IMR-90 (cell line): ENCODE measurements around the gene NEK8. TPM values are rescaled to one million over a fixed set of nuclear protein-coding genes. Genes with fewer than 3 reads are reported as not detected.

ENCODE experiments used
- ATAC-seq: fragments of 200-7000 bp; cut with Tn5 transposase; 2 replicates; pipeline ENCODE4 v1.9.1; 2020; ENCODE audit warnings: low read depth, mild to moderate bottlenecking, moderate library complexity
- Bru-seq: library from RNA; stranded (reverse); fragments of 400-500 nt; gene quantifications from one replicate; lab custom pipeline; 2021; lab: Mats Ljungman, UMichigan
- BruChase-seq, 2 experiments: library from RNA; stranded (reverse); fragments of 400-500 nt; gene quantifications; one replicate each; lab custom pipeline; 2021; lab: Mats Ljungman, UMichigan
- BruUV-seq: library from RNA; stranded (reverse); fragments of 400-500 nt; replicated peaks from 2 replicates; lab custom pipeline; 2021; lab: Mats Ljungman, UMichigan
- CTCF ChIA-PET: fragments of 300-600 bp; formaldehyde crosslinking; extraction: SDS; loops from one replicate; lab custom pipeline; 2021; ENCODE audit warnings: antibody characterized with exemption; lab: Yijun Ruan, JAX
- POLR2A ChIA-PET: fragments of 300-600 bp; sonication (Branson Sonifier 250); formaldehyde crosslinking; loops from one replicate; lab custom pipeline; 2022; ENCODE audit warnings: antibody characterized with exemption; ENCODE audit not compliant: unreplicated experiment; lab: Charles Lee
- DNase-seq: peaks from one replicate; pipeline ENCODE4 v3.0.0; 2013
- H2AFZ ChIP-seq: replicated peaks from 2 replicates; pipeline ENCODE3; 2013; ENCODE audit warnings: low read length, mild to moderate bottlenecking; ENCODE audit not compliant: poor library complexity
- H2AK5ac ChIP-seq: 2 replicates; pipeline ENCODE4 v1.6.1; 2013; ENCODE audit warnings: low read depth, low read length, inconsistent platforms
- H2AK9ac ChIP-seq: replicated peaks from 2 replicates; pipeline ENCODE3; 2013; ENCODE audit warnings: mild to moderate bottlenecking, low read depth, low read length, moderate library complexity; ENCODE audit not compliant: poor library complexity
- H2BK120ac ChIP-seq: 2 replicates; pipeline ENCODE4 v1.6.1; 2013; ENCODE audit warnings: low read depth, low read length, inconsistent platforms
- H2BK15ac ChIP-seq: 3 replicates; pipeline ENCODE4 v1.6.1; 2013; ENCODE audit warnings: low read depth, low read length, inconsistent platforms
- H2BK20ac ChIP-seq: 2 replicates; pipeline ENCODE4 v1.6.1; 2013; ENCODE audit warnings: low read depth, mild to moderate bottlenecking, inconsistent platforms, low read length, moderate library complexity
- H2BK5ac ChIP-seq: 2 replicates; pipeline ENCODE4 v1.6.1; 2013; ENCODE audit warnings: mild to moderate bottlenecking, low read depth, low read length, inconsistent platforms; ENCODE audit not compliant: poor library complexity, severe bottlenecking
- H3K14ac ChIP-seq: replicated peaks from 2 replicates; pipeline ENCODE4 v1.6.1; 2013; ENCODE audit warnings: low read depth, low read length, inconsistent platforms
- H3K18ac ChIP-seq: 2 replicates; pipeline ENCODE4 v1.6.1; 2013; ENCODE audit warnings: low read depth, low read length, control low read depth
- H3K23ac ChIP-seq: 2 replicates; pipeline ENCODE4 v1.6.1; 2013; ENCODE audit warnings: low read depth, low read length, inconsistent platforms
- H3K27ac ChIP-seq: 2 replicates; pipeline ENCODE4 v1.5.1; 2013; ENCODE audit warnings: mild to moderate bottlenecking, control low read depth, low read length; ENCODE audit not compliant: insufficient read depth
- H3K27me3 ChIP-seq: 2 replicates; pipeline ENCODE4 v1.6.1; 2013; ENCODE audit warnings: low read length; ENCODE audit not compliant: control insufficient read depth, insufficient read depth
- H3K36me3 ChIP-seq: 2 replicates; pipeline ENCODE4 v1.6.1; 2013; ENCODE audit warnings: low read length, mixed read lengths; ENCODE audit not compliant: control insufficient read depth, insufficient read depth
- H3K4ac ChIP-seq: 2 replicates; pipeline ENCODE4 v1.6.1; 2013; ENCODE audit warnings: low read depth, low read length, inconsistent platforms
- H3K4me1 ChIP-seq: 2 replicates; pipeline ENCODE4 v1.6.1; 2013; ENCODE audit warnings: low read length, mixed read lengths; ENCODE audit not compliant: control insufficient read depth, insufficient read depth
- H3K4me2 ChIP-seq: 2 replicates; pipeline ENCODE4 v1.6.1; 2013; ENCODE audit warnings: low read depth, mild to moderate bottlenecking, control low read depth, low read length, moderate library complexity
- H3K4me3 ChIP-seq: 2 replicates; pipeline ENCODE4 v1.5.1; 2013; ENCODE audit warnings: low read depth, mild to moderate bottlenecking, control low read depth, low read length, moderate library complexity; ENCODE audit not compliant: insufficient read depth
- H3K56ac ChIP-seq: 2 replicates; pipeline ENCODE4 v1.6.1; 2013; ENCODE audit warnings: low read length, inconsistent platforms; ENCODE audit not compliant: insufficient read depth; ENCODE audit errors: extremely low read depth
- H3K79me1 ChIP-seq, 2 experiments: 2 replicates each; pipeline ENCODE4 v1.6.1; 2013; ENCODE audit warnings: low read length in 2 of 2, inconsistent platforms in 1 of 2, low read depth in 1 of 2
- H3K9ac ChIP-seq: 2 replicates; pipeline ENCODE4 v1.6.1; 2013; ENCODE audit warnings: low read depth, low read length, control low read depth
- H3K9me1 ChIP-seq: 2 replicates; pipeline ENCODE4 v1.6.1; 2013; ENCODE audit warnings: low read length, inconsistent platforms; ENCODE audit not compliant: insufficient read depth
- H3K9me3 ChIP-seq: 2 replicates; pipeline ENCODE4 v1.6.1; 2013; ENCODE audit warnings: low read length; ENCODE audit not compliant: control insufficient read depth, insufficient read depth
- H4K20me1 ChIP-seq: 2 replicates; pipeline ENCODE4 v1.6.1; 2013; ENCODE audit warnings: low read length, inconsistent platforms; ENCODE audit not compliant: insufficient read depth
- H4K5ac ChIP-seq: 2 replicates; pipeline ENCODE4 v1.6.1; 2013; ENCODE audit warnings: mild to moderate bottlenecking, low read depth, low read length, control low read depth
- H4K8ac ChIP-seq, 2 experiments: 2 replicates each; pipeline ENCODE4 v1.6.1; 2013; ENCODE audit warnings: low read depth in 2 of 2, low read length in 2 of 2, control low read depth in 1 of 2, inconsistent platforms in 1 of 2
- H4K91ac ChIP-seq: 2 replicates; pipeline ENCODE4 v1.6.1; 2013; ENCODE audit warnings: low read depth, low read length, inconsistent platforms; ENCODE audit not compliant: insufficient read depth
- BHLHE40 ChIP-seq: fragments of 150-350 bp; IDR thresholded peaks from 2 replicates; pipeline ENCODE4 v1.6.1; 2016; ENCODE audit warnings: mild to moderate bottlenecking, low read depth, low read length
- FOS ChIP-seq: fragments of 150-350 bp; IDR thresholded peaks from 2 replicates; pipeline ENCODE4 v1.6.1; 2016; ENCODE audit warnings: low read depth, low read length
- MAFK ChIP-seq: IDR thresholded peaks from 2 replicates; pipeline ENCODE4 v1.6.1; 2012; ENCODE audit warnings: low read depth, low read length, improper control_type of control experiment
- MXI1 ChIP-seq: IDR thresholded peaks from 2 replicates; pipeline ENCODE4 v1.6.1; 2012; ENCODE audit warnings: low read depth, mild to moderate bottlenecking, low read length, moderate library complexity, borderline replicate concordance
- NFE2L2 ChIP-seq: fragments of 150-350 bp; IDR thresholded peaks from 2 replicates; pipeline ENCODE4 v1.6.1; 2016; ENCODE audit warnings: low read depth, mild to moderate bottlenecking, low read length
- POLR2A ChIP-seq: IDR thresholded peaks from 2 replicates; pipeline ENCODE4 v1.6.1; 2012; ENCODE audit warnings: mild to moderate bottlenecking, low read depth, low read length
- RCOR1 ChIP-seq: IDR thresholded peaks from 2 replicates; pipeline ENCODE4 v1.6.1; 2012; ENCODE audit warnings: mild to moderate bottlenecking, low read length, improper control_type of control experiment; ENCODE audit not compliant: insufficient replicate concordance
- SMC3 ChIP-seq: fragments of 150-350 bp; IDR thresholded peaks from 2 replicates; pipeline ENCODE4 v1.6.1; 2016; ENCODE audit warnings: low read depth, mild to moderate bottlenecking, antibody characterized with exemption, low read length, moderate library complexity
- WGBS, 2 experiments: methylation state at CpG; one replicate each; pipeline versions ENCODE4 v1.1.5 to v1.1.7; 2013; ENCODE audit warnings: missing lambda C conversion rate in 2 of 2; ENCODE audit not compliant: insufficient read length in 1 of 2; ENCODE audit errors: extremely low coverage in 2 of 2; 5-methylcytosine and 5-hydroxymethylcytosine counted together
- dilution Hi-C: fragments of 300-500 bp; cut with HindIII; formaldehyde crosslinking; loops from one replicate; pipeline ENCODE4 v1.14.3; 2018; ENCODE audit warnings: low sequenced_read_pairs; ENCODE audit not compliant: unreplicated experiment
- in situ Hi-C: fragments of 300-500 bp; cut with MboI; formaldehyde crosslinking; loops from 3 replicates; pipeline ENCODE4 v1.14.3; 2019; ENCODE audit warnings: low sequenced_read_pairs, inconsistent platforms, mixed read lengths
- intact Hi-C: fragments of 100-400 bp; cut with micrococcal nuclease; formaldehyde crosslinking; loops from 2 replicates; pipeline ENCODE4 v1.10.0; 2022
- long read RNA-seq: library from polyadenylated mRNA; unstranded; transcript quantifications from one replicate; pipeline ENCODE4 v2.0.0, GENCODE V29; 2021; ENCODE audit not compliant: unreplicated experiment
- polyA plus RNA-seq, 3 experiments: library from polyadenylated mRNA; depleted of rRNA; stranded (reverse); fragments of >200 nt; gene quantifications; 2 replicates each; pipeline ENCODE4 v1.2.3, GENCODE V29; 2012; ENCODE audit warnings: low replicate concordance in 1 of 3
- total RNA-seq: library from RNA; depleted of rRNA; stranded (reverse); fragments of >200 nt; gene quantifications from 2 replicates; pipeline ENCODE4 v1.2.3, GENCODE V29; 2012; rRNA removed
- TF ChIP-seq, protein P1 (sequence below): fragments of 150-350 bp; IDR thresholded peaks from 2 replicates; pipeline ENCODE4 v1.6.1; 2017; ENCODE audit warnings: mild to moderate bottlenecking, antibody characterized with exemption, low read length, low read depth

The NEK8 gene
- 3.1 and 5.2 TPM in 2 replicates for total RNA-seq
- polyA plus RNA-seq (2012; rRNA removed): 4.1 and 4.6 TPM in 2 replicates
- 2.6 and 5.8 TPM in 2 replicates for polyA plus RNA-seq (2012; cell fraction: cytosol; rRNA removed)
- 14.0 and 18.2 TPM in 2 replicates for polyA plus RNA-seq (2012; cell fraction: nucleus; rRNA removed; ENCODE audit: low replicate concordance)
- percentile 34 among the genes with signal in this experiment for Bru-seq, nascent RNA
- percentile 42 among the genes with signal in this experiment for BruChase-seq, experiment 1, labeled RNA remaining after a 6-hour chase
- percentile 41 among the genes with signal in this experiment for BruChase-seq, experiment 2, labeled RNA remaining after a 2-hour chase
- long read RNA-seq, partial matches to known transcripts: 1 of 14 reads
- long read RNA-seq, other reads (novel, unspliced or antisense): 9 of 14 reads

DNA sequence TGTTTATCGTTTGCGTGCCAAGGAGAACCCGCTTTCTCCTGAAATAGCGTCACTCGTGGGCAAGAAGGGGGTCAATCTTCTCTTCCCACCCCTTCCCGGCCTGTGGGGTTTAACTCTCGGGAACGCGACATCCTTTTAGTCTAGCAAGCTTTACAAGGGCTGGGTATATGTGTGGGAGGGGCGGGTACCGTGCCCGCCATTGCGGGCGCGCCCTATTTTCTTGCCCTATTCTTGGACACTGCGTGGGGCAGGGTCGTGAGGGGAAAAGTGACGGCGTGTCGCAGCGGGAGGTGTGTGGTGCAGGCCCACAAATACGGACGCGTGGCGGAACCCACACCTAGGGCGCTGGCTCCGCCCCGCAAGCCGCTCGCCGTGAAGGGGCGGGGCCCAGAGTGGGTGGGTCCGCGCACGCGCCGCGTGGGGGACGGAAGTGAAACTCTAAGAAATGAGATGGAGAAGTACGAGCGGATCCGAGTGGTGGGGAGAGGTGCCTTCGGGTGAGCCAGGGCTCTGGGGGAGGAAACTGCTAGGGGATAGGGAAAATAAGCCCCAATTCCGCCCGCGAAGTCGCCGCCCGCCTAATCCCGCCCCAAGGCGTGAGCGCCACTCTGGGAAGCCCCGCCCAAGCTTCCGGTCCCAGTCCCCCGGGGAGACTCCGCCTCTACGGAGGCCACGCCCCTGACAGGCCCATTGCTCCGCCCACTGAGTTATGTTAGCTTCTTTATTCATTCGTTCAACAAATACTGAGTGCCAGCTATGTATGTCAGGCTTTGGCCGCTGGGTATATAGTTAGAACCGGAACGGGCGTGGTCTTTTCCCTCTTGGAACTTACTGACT, at the start of gene NEK8:
Gene NEK8 (plus strand): TSS at position 425 of the 837 bp plus-strand sequence. CDS start 26 bp downstream, at position 451.
- WGBS, 2 experiments: 0% methylated on average over 11 of the region's 64 CpGs; no CpG with 5 or more reads in 1 of the 2 experiments
- intact Hi-C loops: loop anchor here (1.0 to 2.0 kb wide), 2 partner anchors 15 to 388 kb away; no protein-coding TSS in a partner anchor
- H4K5ac ChIP-seq: peak within 1 kb of the TSS; percentile 89
- H3K9ac ChIP-seq: peak within 1 kb of the TSS; percentile 82
- no peaks in the 10 kb centered on the region for H3K27me3 ChIP-seq
- no peaks in the 10 kb centered on the region for H3K9me1 ChIP-seq
- peak within 1 kb of the TSS; percentile 99 for H3K14ac ChIP-seq
- H4K8ac ChIP-seq: peak within 1 kb of the TSS; percentile 87 to 100
- peak within 1 kb of the TSS; percentile 52 for H2AK5ac ChIP-seq
- peak within 1 kb of the TSS; percentile 84 for H3K27ac ChIP-seq
- peak within 1 kb of the TSS; percentile 63 for H3K4me3 ChIP-seq
- peak within 1 kb of the TSS; percentile 98 for H2BK120ac ChIP-seq
- no TSS peak for BruUV-seq
- H3K79me1 ChIP-seq: peaks cover 0 to 23% of the 10 kb centered on the region in 2 experiments; a peak in 2 of 4 replicates
- H3K4me1 ChIP-seq: peaks cover 12% of the 10 kb centered on the region
- peak within 1 kb of the TSS; percentile 98 for H3K23ac ChIP-seq
- peak within 1 kb of the TSS; percentile 97 for H4K91ac ChIP-seq
- H3K9me3 ChIP-seq: no peaks in the 10 kb centered on the region
- CTCF ChIA-PET: interaction anchor here (1.6 to 4.0 kb wide), 5 partner anchors 16 to 225 kb away, joined by 4 to 60 read pairs (median 27); partner anchors contain the start of gene TRAF4
- ATAC-seq: peak; percentile 67
- peak within 1 kb of the TSS; percentile 86 for H3K18ac ChIP-seq
- peak within 1 kb of the TSS; percentile 96 for H3K4me2 ChIP-seq
- H4K20me1 ChIP-seq: peaks cover 17% of the 10 kb centered on the region
- TF ChIP-seq MXI1 (0 out of 2 replicates have a peak, but pooled peaks have one; percentile 67), RCOR1 (no peak), POLR2A (peak; percentile 70), FOS (no peak), BHLHE40 (peak; percentile 21; the same call in 1 of the 2 replicates), NFE2L2 (no peak), SMC3 (no peak), MAFK (no peak)
- TF ChIP-seq, protein P1, sequence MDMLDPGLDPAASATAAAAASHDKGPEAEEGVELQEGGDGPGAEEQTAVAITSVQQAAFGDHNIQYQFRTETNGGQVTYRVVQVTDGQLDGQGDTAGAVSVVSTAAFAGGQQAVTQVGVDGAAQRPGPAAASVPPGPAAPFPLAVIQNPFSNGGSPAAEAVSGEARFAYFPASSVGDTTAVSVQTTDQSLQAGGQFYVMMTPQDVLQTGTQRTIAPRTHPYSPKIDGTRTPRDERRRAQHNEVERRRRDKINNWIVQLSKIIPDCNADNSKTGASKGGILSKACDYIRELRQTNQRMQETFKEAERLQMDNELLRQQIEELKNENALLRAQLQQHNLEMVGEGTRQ: no peak
- peak within 1 kb of the TSS; percentile 98 for H3K4ac ChIP-seq
- peak within 1 kb of the TSS; percentile 91 for H2BK5ac ChIP-seq
- peak; percentile 90 for DNase-seq
- H2AFZ ChIP-seq: peak within 1 kb of the TSS; percentile 95
- H3K56ac ChIP-seq: peak within 1 kb of the TSS; percentile 99
- peaks cover 13% of the 10 kb centered on the region for H3K36me3 ChIP-seq
- dilution Hi-C loops: no loop called here
- peak within 1 kb of the TSS; percentile 90; the same call in 1 of the 3 replicates for H2BK15ac ChIP-seq
- in situ Hi-C loops: no loop called here
- H2AK9ac ChIP-seq: peak within 1 kb of the TSS; percentile 97
- POLR2A ChIA-PET: interaction anchor here (0.5 to 1.6 kb wide), 4 partner anchors 9 to 224 kb away, joined by 3 to 6 read pairs (median 3); partner anchors contain the start of genes RPL23A and TRAF4
- peak within 1 kb of the TSS; percentile 82; the same call in 1 of the 2 replicates for H2BK20ac ChIP-seq
